GM19468 (cell line): ENCODE data around the gene NUP188.
A peak's percentile ranks its signal among the peaks of the same experiment; 100 is the strongest.
"Not testable (repeated sequence)": the region's sequence is repeated elsewhere in the genome, so short reads cannot be mapped to it uniquely, and the experiment has no call there.

ENCODE experiments used
- ATAC-seq: cut with Tn5 transposase; IDR thresholded peaks from one replicate; pipeline ENCODE4 v1.9.1; 2021; ENCODE audit warnings: mild to moderate bottlenecking, moderate library complexity, moderate number of reproducible peaks; ENCODE audit not compliant: unreplicated experiment; ENCODE audit errors: extremely low read depth

The NUP188 gene

GRCh38 chr9:128940946-128941755, 6.3 kb upstream of the NUP188 start:
- no peak for ATAC-seq

- no peak for ATAC-seq
These were observed 3.5 kb upstream of the NUP188 start for GRCh38 chr9:128943832-128944620.

- ATAC-seq, result not testable (repeated sequence)
These were observed 2.5 kb upstream of the NUP188 start for GRCh38 chr9:128944966-128945365.

GRCh38 chr9:128945798-128946501, 1.5 kb upstream of the NUP188 start:
- ATAC-seq, result no peak

- no peak for ATAC-seq
These were observed 775 bp upstream of the NUP188 start for GRCh38 chr9:128946571-128947276.

GRCh38 chr9:128947277-128947526, 297 bp upstream of the NUP188 start:
- ATAC-seq, result peak; percentile 12

- ATAC-seq, result not testable (repeated sequence)
These were observed 13.9 kb downstream of the NUP188 start for GRCh38 chr9:128961403-128961802.

- ATAC-seq, result no peak
These were observed 22.0 kb downstream of the NUP188 start for GRCh38 chr9:128969491-128969890.

GRCh38 chr9:128972956-128973355, 25.5 kb downstream of the NUP188 start:
- no peak for ATAC-seq

GRCh38 chr9:128979111-128979510, 31.6 kb downstream of the NUP188 start:
- no peak for ATAC-seq

GRCh38 chr9:128983536-128983935, 36.0 kb downstream of the NUP188 start:
- ATAC-seq, result no peak

GRCh38 chr9:128986671-128987070, 39.2 kb downstream of the NUP188 start:
- no peak for ATAC-seq

GRCh38 chr9:128987805-128988204, 40.3 kb downstream of the NUP188 start:
- ATAC-seq, result no peak

GRCh38 chr9:128992995-128993394, 45.5 kb downstream of the NUP188 start:
- ATAC-seq, result no peak

GRCh38 chr9:128995791-128996190, 48.3 kb downstream of the NUP188 start:
- no peak for ATAC-seq

GRCh38 chr9:128998462-128998861, 51.0 kb downstream of the NUP188 start:
- ATAC-seq, result no peak

GRCh38 chr9:128999581-129000206, 52.2 kb downstream of the NUP188 start:
- ATAC-seq, result no peak

GRCh38 chr9:129001504-129002325, 54.2 kb downstream of the NUP188 start:
- ATAC-seq, result no peak

- ATAC-seq, result no peak
These were observed 55.5 kb downstream of the NUP188 start for GRCh38 chr9:129002992-129003391.
